C4-2B (cell line): ENCODE measurements around the gene ALOXE3.

Experiments used
- H3K27ac ChIP-seq: fragments of 450-650 bp; 2 replicates; pipeline ENCODE4 v1.5.1; 2017
- ZFX ChIP-seq: fragments of 450-650 bp; IDR thresholded peaks from 2 replicates; pipeline ENCODE4 v1.6.1; 2017
- TF ChIP-seq, protein P1 (sequence below): fragments of 450-650 bp; conservative IDR thresholded peaks from 2 replicates; pipeline ENCODE4 v1.5.1; 2017; ENCODE audit warnings: mild to moderate bottlenecking

ALOXE3 gene

GRCh38 chr17:8046306-8046928 is 71.9 kb downstream of the ALOXE3 start:
- TF ChIP-seq, protein P1, sequence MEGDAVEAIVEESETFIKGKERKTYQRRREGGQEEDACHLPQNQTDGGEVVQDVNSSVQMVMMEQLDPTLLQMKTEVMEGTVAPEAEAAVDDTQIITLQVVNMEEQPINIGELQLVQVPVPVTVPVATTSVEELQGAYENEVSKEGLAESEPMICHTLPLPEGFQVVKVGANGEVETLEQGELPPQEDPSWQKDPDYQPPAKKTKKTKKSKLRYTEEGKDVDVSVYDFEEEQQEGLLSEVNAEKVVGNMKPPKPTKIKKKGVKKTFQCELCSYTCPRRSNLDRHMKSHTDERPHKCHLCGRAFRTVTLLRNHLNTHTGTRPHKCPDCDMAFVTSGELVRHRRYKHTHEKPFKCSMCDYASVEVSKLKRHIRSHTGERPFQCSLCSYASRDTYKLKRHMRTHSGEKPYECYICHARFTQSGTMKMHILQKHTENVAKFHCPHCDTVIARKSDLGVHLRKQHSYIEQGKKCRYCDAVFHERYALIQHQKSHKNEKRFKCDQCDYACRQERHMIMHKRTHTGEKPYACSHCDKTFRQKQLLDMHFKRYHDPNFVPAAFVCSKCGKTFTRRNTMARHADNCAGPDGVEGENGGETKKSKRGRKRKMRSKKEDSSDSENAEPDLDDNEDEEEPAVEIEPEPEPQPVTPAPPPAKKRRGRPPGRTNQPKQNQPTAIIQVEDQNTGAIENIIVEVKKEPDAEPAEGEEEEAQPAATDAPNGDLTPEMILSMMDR, result no peak
- no peak for TF ChIP-seq ZFX
- H3K27ac ChIP-seq, result peak overlapping the region; percentile 0; the same call in 1 of the 2 replicates
